MM.1S (cell line): ENCODE data around the gene TPM3.

Source experiments
- DNase-seq: peaks from one replicate; pipeline ENCODE4 v3.0.0-alpha.2; 2015
- H2AFZ ChIP-seq: fragments of 300-600 bp; sonication (generic); 2 replicates; pipeline ENCODE4 v1.6.0; 2016; ENCODE audit warnings: antibody characterized with exemption, low read length
- H3F3A ChIP-seq: fragments of 300-600 bp; sonication (generic); 2 replicates; pipeline ENCODE4 v1.6.1; 2016; ENCODE audit warnings: mild to moderate bottlenecking, antibody characterized with exemption, low read length, moderate library complexity, mixed read lengths; ENCODE audit not compliant: insufficient read depth
- H3K27ac ChIP-seq: fragments of 300-600 bp; sonication (generic); 2 replicates; pipeline ENCODE4 v1.5.1; 2016; ENCODE audit warnings: mild to moderate bottlenecking, low read length
- H3K27me3 ChIP-seq: fragments of 300-600 bp; sonication (generic); replicated peaks from 2 replicates; pipeline ENCODE4 v1.6.0; 2016; ENCODE audit warnings: low read length; ENCODE audit not compliant: insufficient read depth
- H3K36me3 ChIP-seq: fragments of 300-600 bp; sonication (generic); replicated peaks from 2 replicates; pipeline ENCODE4 v1.6.1; 2016; ENCODE audit warnings: mild to moderate bottlenecking, low read length, mixed read lengths; ENCODE audit not compliant: insufficient read depth
- H3K4me1 ChIP-seq: fragments of 300-600 bp; sonication (generic); 2 replicates; pipeline ENCODE4 v1.6.1; 2016; ENCODE audit warnings: low read length, mixed read lengths
- H3K4me2 ChIP-seq: fragments of 300-600 bp; sonication (generic); 2 replicates; pipeline ENCODE4 v1.6.0; 2016; ENCODE audit warnings: low read depth, low read length
- H3K4me3 ChIP-seq: fragments of 300-600 bp; sonication (generic); 2 replicates; pipeline ENCODE4 v1.5.1; 2016; ENCODE audit warnings: low read length, mixed read lengths
- H3K79me2 ChIP-seq: fragments of 300-600 bp; sonication (generic); 2 replicates; pipeline ENCODE4 v1.6.1; 2016; ENCODE audit warnings: mixed run types, low read length, mixed read lengths
- H3K9ac ChIP-seq: fragments of 300-600 bp; sonication (generic); 2 replicates; pipeline ENCODE4 v1.6.1; 2016; ENCODE audit warnings: low read length, mixed read lengths
- H3K9me2 ChIP-seq: fragments of 300-600 bp; sonication (generic); replicated peaks from 2 replicates; pipeline ENCODE4 v1.6.1; 2016; ENCODE audit warnings: mild to moderate bottlenecking, low read length, mixed read lengths; ENCODE audit not compliant: insufficient read depth
- H3K9me3 ChIP-seq: fragments of 300-600 bp; sonication (generic); replicated peaks from 2 replicates; pipeline ENCODE4 v1.6.1; 2016; ENCODE audit warnings: mild to moderate bottlenecking, low read length, mixed read lengths; ENCODE audit not compliant: insufficient read depth
- H4K20me1 ChIP-seq: fragments of 300-600 bp; sonication (generic); 2 replicates; pipeline ENCODE4 v1.6.1; 2016; ENCODE audit warnings: mild to moderate bottlenecking, low read length, moderate library complexity, mixed read lengths; ENCODE audit not compliant: insufficient read depth
- EZH2 ChIP-seq: fragments of 300-600 bp; sonication (generic); optimal IDR thresholded peaks from 2 replicates; pipeline ENCODE3; 2017; ENCODE audit warnings: low read depth, mild to moderate bottlenecking, antibody characterized with exemption, low read length, mixed read lengths
- EZH2phosphoT487 ChIP-seq: fragments of 300-600 bp; sonication (generic); IDR thresholded peaks from 2 replicates; pipeline ENCODE4 v1.6.1; 2018; ENCODE audit warnings: antibody characterized with exemption, low read length
- TF ChIP-seq, protein P1 (sequence below): fragments of 300-600 bp; sonication (generic); IDR thresholded peaks from 2 replicates; pipeline ENCODE4 v1.5.1; 2016; ENCODE audit warnings: antibody characterized with exemption, low read length, mixed read lengths

The TPM3 gene

DNA sequence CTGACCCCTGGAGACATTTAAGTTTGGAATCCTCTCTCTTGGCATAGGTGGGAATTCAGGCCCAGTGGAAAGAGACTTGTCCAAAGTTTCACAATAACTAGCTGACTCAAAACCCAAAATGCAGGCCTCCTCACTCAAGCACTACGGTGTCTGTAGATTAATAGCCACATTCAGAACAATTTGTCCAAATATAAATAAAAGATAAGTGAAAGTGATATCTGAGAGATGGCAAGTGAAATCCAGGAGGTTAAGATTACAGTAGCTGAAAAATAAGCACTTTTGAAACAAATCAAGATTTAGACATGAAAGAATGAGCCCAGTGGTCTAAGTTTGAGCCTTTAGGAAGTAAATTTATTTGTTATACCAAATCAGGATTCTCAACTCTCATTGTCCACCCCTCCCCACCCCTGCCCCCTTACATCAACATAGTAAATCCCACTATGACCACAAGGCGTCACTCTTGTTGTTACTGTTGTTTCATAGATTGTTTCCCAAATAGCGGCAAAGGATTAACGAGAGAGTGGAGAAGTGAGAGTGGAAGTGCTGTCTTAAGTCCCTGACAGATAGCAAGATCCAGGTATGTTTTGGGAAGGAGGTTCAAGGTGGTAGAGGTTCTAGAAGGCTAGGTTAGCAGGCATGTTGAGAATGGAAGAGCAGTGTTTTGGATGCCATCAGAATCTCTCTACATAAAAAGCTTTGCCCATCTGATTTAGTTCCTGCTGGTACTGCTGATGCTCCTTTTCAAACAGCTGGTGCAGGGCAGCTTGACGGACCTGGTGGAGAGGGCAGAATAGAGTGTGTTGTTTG is 7.1 kb upstream of the TPM3 start:
- Histone ChIP-seq H3K79me2 (no peaks in the 10 kb centered on the region), H3K9me2 (no peaks in the 10 kb centered on the region), H3K27me3 (no peaks in the 10 kb centered on the region), H3K27ac (no peak overlapping the region), H3K4me2 (peak overlapping the region; percentile 42), H3K4me1 (peaks cover 10% of the 10 kb centered on the region), H3K9ac (no peak overlapping the region), H3F3A (peaks cover 4% of the 10 kb centered on the region; the same call in 1 of the 2 replicates), H3K4me3 (0 out of 2 replicates have a peak overlapping the region, but pooled peaks have one; percentile 5), H2AFZ (peak overlapping the region; percentile 62), H3K36me3 (no peaks in the 10 kb centered on the region), H4K20me1 (no peaks in the 10 kb centered on the region), H3K9me3 (no peaks in the 10 kb centered on the region)
- no peak for TF ChIP-seq EZH2
- TF ChIP-seq, protein P1, sequence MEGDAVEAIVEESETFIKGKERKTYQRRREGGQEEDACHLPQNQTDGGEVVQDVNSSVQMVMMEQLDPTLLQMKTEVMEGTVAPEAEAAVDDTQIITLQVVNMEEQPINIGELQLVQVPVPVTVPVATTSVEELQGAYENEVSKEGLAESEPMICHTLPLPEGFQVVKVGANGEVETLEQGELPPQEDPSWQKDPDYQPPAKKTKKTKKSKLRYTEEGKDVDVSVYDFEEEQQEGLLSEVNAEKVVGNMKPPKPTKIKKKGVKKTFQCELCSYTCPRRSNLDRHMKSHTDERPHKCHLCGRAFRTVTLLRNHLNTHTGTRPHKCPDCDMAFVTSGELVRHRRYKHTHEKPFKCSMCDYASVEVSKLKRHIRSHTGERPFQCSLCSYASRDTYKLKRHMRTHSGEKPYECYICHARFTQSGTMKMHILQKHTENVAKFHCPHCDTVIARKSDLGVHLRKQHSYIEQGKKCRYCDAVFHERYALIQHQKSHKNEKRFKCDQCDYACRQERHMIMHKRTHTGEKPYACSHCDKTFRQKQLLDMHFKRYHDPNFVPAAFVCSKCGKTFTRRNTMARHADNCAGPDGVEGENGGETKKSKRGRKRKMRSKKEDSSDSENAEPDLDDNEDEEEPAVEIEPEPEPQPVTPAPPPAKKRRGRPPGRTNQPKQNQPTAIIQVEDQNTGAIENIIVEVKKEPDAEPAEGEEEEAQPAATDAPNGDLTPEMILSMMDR: peak; percentile 87
- peak; percentile 76 for DNase-seq

DNA sequence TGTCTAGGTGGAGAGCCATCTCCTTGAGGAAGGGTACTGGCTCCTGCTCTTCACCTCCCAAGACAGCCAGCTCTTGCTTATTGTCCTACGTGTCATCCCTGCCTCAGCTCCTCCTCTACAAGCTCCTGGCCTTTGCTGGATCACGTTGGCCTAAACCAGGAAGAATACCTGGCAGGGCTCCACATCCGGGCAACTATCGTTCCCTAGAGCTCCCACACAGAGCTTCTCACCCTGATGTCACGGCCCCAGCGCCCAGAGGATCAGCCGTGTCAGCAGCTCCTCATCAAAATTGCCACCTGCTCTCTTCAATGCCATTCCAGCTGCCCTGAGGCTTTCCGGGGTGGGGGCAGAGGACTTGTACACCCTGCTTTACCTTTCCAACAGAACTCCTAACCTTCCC is 1.9 kb upstream of the TPM3 start:
- H4K20me1 ChIP-seq: no peaks in the 10 kb centered on the region
- H3K4me2 ChIP-seq: peak overlapping the region; percentile 76
- H3K9me2 ChIP-seq: no peaks in the 10 kb centered on the region
- peak overlapping the region; percentile 12; the same call in 1 of the 2 replicates for H3K9ac ChIP-seq
- H3F3A ChIP-seq: no peaks in the 10 kb centered on the region
- H3K4me3 ChIP-seq: peak overlapping the region; percentile 39
- no peaks in the 10 kb centered on the region for H3K79me2 ChIP-seq
- H3K27me3 ChIP-seq: no peaks in the 10 kb centered on the region
- peaks cover 16% of the 10 kb centered on the region for H3K4me1 ChIP-seq
- TF ChIP-seq, protein P1: no peak
- TF ChIP-seq EZH2 (no peak), EZH2phosphoT487 (no peak)
- H2AFZ ChIP-seq: peak overlapping the region; percentile 66
- peak; percentile 24 for DNase-seq
- no peaks in the 10 kb centered on the region for H3K36me3 ChIP-seq
- no peak overlapping the region for H3K27ac ChIP-seq
- H3K9me3 ChIP-seq: no peaks in the 10 kb centered on the region

DNA sequence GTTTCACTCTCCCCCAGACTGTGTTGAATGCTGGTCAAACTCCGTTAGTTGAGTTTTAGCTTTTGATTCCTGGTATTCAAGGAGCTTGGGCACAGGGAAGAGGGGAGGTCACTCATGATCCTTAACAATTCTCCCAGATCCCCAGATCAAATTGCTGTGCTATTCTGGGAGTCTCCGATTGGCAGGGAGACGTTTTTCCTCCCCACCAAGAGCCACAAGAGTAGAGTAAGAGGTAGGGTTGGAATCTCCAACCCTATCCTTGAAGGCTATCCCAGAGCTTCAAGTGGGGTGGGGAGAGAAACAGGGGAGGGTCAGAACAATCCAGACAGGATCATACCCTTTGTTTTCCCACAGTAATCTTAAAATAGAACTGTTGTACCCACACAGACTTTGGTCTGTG is 576 bp upstream of the TPM3 start:
- Histone ChIP-seq H3K4me2 (no peak overlapping the region), H3K36me3 (no peaks in the 10 kb centered on the region), H3K9me2 (no peaks in the 10 kb centered on the region)

More for the DNA sequence above, 576 bp upstream of the TPM3 start:
- no peak overlapping the region for H3K4me3 ChIP-seq
- H3K27me3 ChIP-seq: no peaks in the 10 kb centered on the region
- H3K4me1 ChIP-seq: peaks cover 21% of the 10 kb centered on the region
- H3K27ac ChIP-seq: no peak overlapping the region
- no peak overlapping the region for H2AFZ ChIP-seq
- peaks cover 3% of the 10 kb centered on the region for H3F3A ChIP-seq
- H4K20me1 ChIP-seq: no peaks in the 10 kb centered on the region
- H3K79me2 ChIP-seq: no peaks in the 10 kb centered on the region
- TF ChIP-seq, protein P1: no peak
- TF ChIP-seq EZH2phosphoT487 (no peak), EZH2 (no peak)
- DNase-seq: no peak
- H3K9ac ChIP-seq: no peak overlapping the region
- no peaks in the 10 kb centered on the region for H3K9me3 ChIP-seq
